NCI-H748 (cell line): ENCODE data around the gene ARL6IP4.

Source experiments
- DNase-seq: peaks from one replicate; lab custom pipeline; 2025; ENCODE audit not compliant: unreplicated experiment; lab: John Stamatoyannopoulos, UW

Gene ARL6IP4

DNA sequence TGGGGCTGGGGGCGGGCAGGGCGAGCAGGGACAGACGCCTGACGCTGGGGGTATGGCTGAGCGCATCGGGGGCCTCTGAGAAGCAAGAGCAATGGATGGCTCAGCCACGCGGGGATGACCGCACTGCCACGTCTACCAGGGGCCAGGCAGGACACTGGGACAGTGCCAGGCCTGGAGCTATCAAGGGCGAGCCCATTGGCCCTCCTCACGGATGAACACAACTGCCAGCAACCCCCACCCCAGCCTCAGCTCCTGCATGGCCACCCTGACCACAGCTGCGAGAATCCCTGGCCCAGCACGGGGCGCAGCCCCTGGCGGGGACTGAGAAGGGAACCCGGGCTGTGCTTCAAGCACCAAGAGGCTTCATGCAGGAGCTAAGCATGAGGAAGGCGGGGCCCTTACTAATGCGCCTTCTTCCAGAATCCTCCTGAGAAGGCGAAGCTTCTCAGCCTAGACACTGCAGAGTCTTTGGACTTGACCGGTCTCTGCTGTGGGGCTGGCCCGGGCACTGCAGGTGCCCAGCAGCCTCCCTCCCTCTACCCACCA, 9.5 kb downstream of the ARL6IP4 start:
- DNase-seq, result no peak

DNA sequence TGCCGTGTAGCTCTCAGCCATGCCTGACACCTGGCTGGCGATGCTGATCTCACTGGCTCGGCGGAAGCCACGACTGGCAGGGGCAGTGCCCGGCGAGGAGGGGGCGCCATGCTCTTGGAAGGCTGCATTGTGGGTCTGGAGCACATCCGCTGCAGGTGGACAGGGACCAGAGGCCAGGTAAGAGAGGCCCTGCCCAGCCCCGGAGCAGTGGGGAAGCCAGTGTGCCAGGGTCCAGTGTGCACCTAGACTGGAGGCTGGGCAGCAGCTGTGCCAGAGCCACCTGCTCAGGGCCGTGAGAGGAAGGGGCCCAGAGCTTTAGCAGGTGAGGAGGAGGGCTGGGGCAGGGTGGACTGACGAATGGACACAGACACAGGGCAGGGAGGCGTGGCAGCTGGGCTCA, 10.1 kb downstream of the ARL6IP4 start:
- DNase-seq, result no peak

DNA sequence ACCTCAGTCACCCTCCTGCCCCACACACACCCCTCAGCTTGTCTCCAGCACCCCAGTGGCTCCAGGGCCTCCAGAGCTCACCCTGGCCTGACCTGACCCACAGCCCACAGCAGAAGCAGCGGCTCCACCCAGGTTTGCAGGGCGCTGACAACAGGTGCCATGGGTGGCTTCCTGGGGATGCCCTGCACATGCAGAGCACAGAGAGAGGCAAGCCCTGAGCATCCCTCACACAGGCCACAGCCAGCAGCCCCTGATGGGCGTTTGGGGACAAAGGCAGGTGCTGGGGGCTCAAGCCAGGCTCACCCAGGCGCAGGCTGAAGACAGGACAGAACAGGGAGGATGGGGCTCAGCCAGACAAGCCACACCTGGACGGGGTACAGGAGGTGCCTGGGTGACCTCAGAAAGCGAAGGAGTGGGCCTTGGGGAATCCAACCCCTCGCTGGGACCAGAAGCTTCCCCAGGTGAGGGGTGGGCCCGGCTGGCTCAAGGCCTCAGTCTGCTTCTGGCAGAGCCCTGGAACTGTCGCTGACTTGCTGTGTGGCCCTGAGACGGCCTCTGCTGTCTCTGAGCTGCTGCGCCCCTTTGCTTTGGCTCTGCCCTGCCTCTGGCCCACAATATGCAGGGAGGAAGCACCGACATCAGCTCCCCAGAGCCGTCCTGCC, 10.6 kb downstream of the ARL6IP4 start:
- no peak for DNase-seq

DNA sequence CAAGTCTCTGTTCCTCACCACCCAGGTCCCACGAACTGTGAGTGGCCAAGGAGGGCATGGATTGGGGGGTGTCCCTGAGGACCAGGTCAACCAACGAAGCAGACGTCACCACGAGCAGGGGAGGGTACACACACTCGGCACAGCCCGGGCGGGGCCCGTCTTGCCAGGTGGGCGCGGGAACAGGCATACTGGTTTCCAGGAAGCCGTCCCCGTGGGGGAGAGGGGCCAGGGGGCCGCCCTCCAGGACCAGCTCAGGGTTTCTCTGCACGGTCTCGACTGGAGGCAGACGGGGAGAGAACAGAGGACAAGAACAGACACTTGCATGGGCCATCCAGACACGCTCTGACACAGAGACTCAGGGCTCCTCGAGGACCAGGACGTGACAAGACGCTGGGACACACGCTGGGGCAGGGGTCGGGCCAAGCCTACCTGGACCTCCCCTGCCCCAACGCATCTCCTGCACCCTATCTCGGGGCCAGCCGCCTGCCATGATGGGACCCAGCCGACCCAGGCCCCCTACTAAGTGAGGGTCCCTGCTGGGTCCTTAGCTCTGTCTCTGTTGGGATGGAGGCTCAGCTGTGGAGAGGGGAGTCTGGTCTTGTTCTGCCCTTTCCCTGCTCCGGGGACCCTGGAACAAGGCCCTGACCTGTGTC, 11.3 kb downstream of the ARL6IP4 start:
- DNase-seq, result no peak

DNA sequence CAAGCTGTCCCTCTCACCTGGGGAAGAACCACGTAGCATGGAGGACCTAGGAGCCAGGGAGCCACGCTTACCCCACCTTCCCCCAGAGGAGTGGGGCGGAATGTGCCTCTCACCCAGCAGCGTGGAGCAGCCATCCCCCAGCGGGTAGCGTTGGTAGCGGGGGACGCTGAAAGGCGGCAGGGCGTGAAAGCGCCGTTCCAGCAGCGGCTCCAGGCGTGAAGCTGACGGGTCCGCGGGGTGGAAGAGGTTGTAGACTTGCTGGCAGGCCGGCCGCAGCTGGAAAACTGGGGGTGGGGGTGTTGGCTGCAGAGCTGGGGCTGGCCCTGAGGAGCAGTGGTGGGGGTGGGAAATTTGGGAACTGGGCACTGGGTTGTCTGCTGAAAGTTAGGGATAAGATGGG, 11.9 kb downstream of the ARL6IP4 start:
- no peak for DNase-seq

DNA sequence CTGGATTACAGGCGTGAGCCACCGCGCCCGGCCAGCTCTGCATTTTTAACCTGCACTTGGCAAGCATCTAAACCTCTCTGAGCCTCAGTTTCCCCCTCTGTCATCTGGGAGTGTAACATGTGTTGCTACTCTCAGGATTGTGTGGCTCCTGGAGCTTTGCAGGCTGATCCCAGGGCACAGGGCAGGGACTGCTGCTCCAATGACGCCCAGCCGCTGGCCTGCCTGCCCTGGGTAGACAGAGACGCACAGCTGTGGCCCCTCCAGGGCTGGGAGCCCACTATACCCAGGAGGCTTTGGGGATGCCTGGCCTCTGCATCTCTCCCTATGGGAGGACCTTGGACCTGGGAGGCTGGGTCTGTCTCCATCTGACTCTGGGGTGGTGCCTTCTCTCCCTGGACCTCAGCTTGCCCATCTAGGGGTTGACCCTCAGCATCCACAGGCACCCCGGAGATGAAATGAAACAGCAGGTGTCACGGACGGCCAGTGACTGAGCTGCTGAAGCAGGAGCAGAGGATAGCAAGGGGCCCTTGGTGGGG, 13.7 kb downstream of the ARL6IP4 start:
- no peak for DNase-seq

DNA sequence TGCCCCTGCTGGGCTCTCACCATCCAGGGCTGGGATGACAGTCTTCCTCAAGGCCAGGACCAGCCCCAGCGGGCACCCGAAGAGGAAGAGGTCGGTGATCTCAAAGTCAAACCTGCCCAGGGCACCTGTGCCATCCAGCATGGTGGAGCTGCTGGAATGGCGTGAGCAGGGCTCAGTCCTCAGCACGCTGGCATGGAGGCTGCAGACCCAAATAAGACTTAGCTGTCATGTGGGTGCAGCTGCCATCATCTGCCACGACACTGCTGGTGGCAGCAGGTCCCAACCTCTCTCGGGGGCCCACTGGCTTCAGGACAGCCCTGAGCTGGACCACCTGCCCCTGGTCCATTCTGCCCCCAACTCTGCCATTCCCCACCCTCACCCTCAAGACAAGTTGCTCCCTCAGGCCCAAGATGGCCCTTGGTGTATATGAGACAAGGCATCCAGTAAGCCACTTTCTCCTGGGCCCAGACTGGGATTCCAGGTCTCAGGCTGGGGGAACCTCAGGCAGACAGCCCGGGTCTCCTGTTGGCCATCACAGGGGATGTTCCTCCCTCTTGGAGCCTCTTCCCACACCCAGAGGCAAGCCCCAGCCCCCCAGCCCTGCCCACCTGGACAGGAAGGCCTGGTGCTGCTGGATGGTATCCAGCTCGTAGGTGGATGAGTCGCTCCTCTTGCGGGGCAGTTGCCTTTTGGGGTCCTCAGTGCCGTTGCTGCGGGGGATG, 14.5 kb downstream of the ARL6IP4 start:
- DNase-seq, result no peak

DNA sequence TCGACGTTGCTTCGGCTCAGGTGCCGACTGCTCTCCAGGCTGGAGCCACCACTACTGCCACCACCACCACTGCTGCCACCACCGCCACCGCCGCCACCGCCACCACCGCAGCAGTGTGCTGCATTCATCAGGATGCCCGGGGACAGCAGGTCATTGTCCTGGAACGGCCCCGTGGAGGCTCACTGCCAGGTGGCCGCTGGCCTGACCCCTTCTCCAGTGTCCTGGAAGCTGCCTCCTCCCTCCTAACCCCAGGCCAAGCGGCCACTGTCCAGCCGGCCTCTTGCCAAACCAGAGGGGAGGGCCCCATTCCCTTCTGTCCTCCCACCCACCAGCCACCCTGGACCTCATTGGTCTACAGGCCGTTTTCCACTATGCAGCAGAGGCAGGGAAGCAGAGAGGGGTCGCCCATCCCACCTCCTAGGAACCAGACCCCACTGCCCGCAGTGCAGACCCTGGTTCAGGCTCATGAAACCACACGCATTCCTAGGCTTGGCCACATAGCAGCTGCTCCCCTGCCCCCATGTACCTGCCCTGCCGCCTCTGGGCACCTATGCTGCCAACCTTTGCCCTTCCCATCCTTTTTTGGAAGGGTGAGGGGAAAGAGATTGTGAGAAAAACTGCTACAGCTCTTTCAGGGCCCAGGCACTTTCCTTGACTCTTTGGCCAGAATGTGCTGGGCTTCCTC, 15.2 kb downstream of the ARL6IP4 start:
- DNase-seq, result no peak

DNA sequence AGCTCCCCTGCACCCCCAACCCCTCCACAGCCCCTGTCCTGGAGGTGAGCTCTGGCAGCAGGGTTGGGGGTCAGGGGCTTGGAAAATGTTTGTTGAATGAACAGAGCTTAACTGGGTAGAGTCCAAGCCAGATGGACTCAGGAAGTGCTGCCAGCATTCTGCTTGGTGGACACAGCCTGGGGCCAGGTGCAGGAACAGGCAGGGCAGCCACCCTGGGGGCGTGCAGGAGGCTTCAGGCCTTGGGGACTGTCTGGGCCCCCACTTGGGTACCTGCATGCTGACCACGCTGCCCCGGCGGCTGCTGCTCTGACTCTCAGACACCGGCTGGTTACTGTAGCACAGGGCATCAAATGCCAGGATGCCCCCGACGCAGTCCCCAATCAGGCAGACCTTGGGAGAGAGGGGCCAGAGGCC, 15.7 kb downstream of the ARL6IP4 start:
- no peak for DNase-seq

DNA sequence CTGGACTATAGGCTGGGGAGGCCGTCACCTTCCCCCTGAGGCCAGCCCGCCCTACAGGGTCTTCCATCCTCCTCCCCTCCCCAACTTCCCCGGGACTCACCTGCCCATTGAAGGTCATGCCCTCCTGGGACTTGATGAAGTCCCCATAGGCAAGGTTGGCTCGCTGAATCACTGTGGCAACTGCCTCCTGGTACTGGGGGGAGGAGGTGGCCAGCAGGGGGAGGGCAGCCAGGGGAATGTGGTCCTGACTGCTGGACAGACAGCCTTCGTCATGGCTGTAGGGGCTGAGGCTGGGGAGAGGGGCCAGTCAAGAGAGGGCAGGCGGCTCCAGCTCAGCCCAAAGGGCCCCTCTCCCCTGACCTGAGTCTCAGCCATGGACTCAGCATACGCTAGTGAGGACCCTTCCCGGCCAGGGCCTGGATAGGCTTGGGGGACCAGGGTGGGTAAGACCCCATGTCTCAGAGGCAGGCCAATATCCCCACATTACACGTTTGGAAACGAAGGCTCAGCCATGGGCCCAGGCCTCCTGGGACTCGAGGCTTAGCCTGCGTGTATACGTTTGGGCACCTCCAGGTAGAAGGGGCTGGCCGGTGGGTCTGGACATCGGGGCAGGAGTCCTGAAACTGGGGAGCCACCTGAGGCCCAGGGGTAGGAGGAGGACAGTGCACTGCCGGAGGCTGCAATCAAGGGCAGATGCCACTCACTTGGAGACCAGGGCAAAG, 16.3 kb downstream of the ARL6IP4 start:
- DNase-seq, result no peak

DNA sequence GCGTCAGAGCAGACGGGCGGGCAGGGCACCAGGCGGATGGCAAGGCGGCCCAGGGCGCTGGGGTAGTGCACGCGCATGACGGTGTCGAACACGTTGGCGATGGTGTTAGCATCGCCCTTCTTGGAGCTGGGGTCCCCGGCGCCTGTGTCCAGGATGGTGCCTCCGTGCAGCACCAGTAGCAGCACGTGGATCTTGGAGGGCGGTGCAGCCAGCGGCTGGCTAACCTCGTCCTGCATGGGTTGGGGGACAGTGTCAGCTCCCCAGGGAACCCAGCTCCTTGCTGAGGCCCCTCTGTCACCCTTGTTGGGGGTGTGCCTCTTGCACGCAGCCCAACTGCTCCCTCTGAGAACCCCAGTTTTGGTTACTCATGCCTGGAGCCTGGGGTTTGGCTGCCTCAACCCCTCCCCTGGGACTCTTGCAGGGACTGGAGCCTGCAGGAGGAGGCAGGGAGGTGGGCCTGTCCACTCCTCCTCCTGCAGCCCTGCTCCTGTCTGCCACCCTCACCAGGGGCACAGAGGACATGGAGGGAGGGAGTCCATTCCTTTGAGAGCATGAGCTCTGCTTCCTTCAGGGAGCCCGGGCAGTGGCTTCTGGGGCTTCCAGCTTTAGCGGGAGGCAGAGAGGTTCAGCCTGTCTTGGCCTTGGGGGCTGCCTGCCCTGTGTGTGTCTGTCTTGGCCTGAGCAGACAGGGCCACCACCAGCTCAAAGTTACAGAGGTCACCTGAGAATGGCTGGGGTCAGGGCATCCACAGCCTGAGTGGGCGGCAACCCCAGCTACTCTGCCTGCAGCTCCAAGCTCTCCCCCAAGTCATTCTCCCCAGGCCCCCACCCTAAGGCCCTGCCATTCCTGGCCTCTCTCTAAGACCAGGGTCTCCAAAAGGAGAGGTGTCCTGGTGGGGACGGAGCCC, 17.1 kb downstream of the ARL6IP4 start:
- DNase-seq, result no peak

DNA sequence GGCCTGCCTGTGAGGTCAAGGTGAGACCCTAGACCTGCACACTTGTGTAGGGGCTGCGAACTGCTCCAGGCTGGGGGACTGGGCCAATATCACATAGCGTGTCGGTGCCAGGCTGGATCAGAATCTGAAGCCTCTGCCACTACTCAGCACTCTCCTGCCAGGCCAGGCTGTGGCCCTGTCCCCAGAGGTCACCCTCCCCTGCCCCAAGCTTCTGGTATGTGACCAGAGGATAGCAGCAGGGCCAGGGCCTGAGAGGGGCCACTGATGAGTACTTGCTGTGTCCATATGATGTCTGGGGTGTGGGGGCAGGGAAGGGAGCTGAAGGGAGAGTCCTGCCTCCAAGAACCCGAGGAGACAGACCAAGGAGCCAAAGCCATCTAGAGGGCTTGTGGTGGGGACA, 17.8 kb downstream of the ARL6IP4 start:
- no peak for DNase-seq

DNA sequence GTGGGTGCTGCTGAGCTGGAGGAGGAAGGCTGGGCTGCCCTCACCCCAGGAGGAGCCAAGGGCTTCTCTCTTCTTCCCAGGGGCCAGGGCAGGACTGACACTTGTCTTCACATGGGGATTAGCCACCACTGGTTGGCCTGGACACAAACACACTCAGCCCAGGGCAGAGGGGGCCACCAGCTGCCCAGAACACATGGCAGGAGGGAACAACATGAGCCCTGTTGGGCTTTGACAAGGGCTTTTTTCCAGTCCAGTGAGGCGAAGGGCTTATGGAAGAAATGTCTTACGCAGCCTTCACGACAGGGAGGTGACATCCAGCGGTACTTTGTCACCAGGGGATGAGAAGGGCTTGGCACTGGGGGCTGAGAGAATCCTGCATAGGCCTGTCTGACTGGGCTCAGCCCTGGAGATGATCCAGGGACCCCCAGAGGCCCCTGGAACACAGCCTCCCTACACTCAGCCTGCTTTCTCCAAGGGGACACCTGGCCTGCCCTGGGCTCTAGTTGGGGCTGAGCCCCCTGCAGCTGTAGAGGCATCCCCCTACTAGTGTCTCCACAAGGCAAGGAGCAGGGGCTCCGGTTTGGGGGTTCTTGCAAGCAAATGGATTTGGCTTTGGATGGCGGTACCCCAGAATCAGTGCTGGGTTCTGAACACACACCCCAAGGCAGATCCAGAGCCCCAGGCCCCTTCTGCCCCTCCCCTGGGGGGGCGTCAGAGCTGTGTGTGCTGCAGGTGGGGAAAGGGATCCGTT, 18.9 kb downstream of the ARL6IP4 start:
- DNase-seq, result no peak

DNA sequence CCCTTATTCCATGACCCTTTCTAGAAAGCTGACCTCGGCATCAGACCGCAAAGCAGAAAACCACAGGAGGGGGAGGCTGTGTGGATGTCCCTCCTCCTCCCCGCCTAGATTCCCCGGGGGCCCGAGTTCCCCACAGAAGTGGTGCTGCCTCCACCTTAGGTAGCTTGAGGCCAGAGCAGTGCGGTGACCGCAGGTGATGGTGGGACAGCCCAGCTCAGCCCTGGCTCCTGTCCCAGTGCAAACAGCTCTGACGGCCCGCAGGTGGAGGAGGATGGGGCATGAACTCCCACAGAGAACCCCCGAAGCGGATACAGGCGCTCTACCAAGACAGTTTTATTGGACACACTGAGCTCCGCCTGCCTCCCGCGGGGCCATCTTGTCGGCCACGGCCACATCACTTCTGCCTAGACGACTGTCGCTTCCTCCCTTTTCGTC, 19.5 kb downstream of the ARL6IP4 start:
- no peak for DNase-seq

DNA sequence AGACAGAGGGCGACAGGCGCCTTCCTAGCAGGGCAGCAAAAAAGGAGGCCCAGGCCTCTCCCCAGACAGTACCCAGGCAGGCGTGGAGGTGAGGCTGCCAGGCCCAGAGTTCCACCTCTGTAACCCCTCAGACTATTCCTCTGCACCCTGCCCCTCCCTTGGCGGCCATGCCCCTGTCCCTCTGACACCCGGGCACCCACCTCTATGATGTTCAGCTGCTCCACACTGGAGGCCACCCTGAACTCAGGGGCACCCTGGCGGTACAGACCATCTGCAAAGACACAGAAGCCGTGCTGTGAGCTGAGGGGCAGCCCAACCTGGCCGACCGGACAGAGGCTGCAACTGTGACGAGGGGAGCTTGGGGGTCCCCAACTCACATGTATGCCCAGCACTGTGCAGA, 20.1 kb downstream of the ARL6IP4 start:
- no peak for DNase-seq

DNA sequence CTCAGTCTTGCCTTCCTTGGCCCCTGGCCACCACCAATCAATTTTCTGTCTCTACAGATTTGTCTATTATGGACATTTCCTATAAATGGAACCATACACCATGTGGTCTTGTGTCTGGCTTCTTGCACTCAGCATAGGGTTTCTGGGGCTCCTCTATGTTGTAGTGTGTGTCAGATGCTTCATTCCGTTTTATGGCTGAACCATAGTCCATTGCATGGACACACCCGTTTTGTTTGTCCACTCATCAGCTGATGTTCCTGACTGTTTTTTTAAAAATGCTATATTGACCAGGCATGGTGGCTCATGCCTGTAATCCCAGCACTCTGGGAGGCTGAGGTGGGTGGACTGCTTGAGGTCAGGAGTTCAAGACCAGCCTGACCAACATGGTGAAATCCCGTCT, 21.0 kb downstream of the ARL6IP4 start:
- DNase-seq, result no peak

DNA sequence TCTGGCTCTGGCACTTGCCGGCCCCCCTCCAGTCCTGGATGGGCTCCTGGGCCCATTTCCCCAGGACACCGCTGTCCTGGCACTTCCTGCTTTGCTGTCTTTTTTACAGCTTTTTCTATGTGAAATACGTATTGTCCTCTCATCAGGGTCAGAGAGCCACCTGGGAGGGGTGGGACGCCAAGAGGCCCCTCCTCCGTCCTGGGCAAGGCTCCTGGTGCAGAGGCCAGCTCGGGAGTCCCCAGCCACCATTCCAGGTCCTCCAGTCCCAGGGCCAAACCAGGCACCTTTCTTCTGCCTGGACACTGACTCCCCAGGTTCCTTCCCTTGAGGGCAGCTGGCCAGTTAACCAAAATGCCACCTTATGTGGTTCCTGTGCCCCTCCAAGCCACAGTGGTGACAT, 22.8 kb downstream of the ARL6IP4 start:
- no peak for DNase-seq

DNA sequence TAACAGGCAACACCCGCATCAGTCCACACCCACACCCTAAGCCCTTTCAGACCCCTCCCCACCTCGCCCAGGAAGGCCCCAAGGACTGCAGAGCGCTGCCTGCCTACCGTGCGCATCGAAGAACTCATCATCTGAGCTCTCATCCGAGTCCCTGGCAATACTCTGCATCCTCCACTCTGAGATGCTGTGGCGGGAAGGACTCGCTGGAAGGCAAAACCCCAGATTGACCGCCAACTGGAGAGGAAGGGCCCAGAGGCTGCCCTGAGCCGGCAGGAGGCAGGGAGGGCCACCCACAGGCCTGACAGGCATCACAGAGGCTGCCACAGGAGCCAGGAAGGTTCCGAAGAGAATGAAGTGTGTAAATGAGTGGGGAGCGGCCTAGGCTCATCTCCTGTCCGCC, 23.8 kb downstream of the ARL6IP4 start:
- no peak for DNase-seq

DNA sequence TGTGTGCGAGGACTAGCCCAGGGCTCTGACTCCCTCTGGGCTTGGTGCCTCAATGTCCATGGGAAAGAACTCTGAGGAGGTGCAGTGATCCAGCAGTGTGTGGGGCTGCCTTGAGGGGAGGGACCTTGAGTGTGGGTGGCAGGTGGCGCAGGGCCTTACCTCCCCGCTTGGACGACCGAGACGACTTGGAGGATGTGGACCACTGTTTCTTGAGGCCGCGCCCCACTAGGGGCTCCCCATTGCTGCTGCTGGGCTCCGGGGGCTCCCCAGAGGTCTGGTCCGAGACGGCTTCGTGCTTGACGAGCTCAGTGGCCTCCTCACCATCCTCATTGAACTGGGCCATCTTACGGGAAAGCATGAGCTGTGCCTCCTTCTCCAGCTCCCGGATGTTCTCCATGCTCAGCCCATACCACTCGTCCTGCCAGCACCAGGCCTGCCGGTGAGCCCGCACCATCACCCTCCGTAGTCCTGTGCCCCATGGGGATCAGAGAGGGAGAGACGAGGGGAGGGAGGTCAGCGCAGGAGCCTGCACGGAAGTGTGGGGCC, 24.7 kb downstream of the ARL6IP4 start:
- no peak for DNase-seq
